Kidney (tissue), 14 donors: ENCODE data around the gene PLOD1. TPM values are rescaled to one million over a fixed set of nuclear protein-coding genes. Genes with fewer than 3 reads are reported as not detected.

Experiments used
- DNase-seq, 5 donors: peaks; one replicate each; pipeline ENCODE4 v3.0.0-alpha.2; 2013 to 2020
- FAIRE-seq: peaks from 2 replicates; lab custom pipeline; 2012; peaks lifted over from hg19 to GRCh38; lab: Jason Lieb, UNC
- H3K27ac ChIP-seq, 2 donors: one replicate each; pipeline ENCODE4 v1.7.0; 2013; ENCODE audit warnings: low read depth in 2 of 2, low read length in 2 of 2, inconsistent platforms in 1 of 2
- H3K27me3 ChIP-seq: one replicate; pipeline ENCODE4 v1.7.1; 2013; ENCODE audit warnings: low read length, inconsistent platforms; ENCODE audit not compliant: control insufficient read depth, insufficient read depth
- H3K36me3 ChIP-seq, 3 donors: one replicate each; pipeline versions ENCODE4 v1.7.0 to v1.7.1; 2013; ENCODE audit warnings: low read length in 3 of 3, control low read depth in 1 of 3, inconsistent platforms in 1 of 3; ENCODE audit not compliant: insufficient read depth in 3 of 3, control insufficient read depth in 2 of 3
- H3K4me1 ChIP-seq, 3 donors: one replicate each; pipeline versions ENCODE4 v1.7.0 to v1.7.1; 2013; ENCODE audit warnings: low read length in 3 of 3, inconsistent platforms in 1 of 3, low read depth in 1 of 3; ENCODE audit not compliant: control insufficient read depth in 2 of 3, insufficient read depth in 2 of 3
- H3K4me3 ChIP-seq, 3 donors: one replicate each; pipeline versions ENCODE4 v1.7.0 to v1.8.1; 2013; ENCODE audit warnings: low read length in 3 of 3, control low read depth in 1 of 3, inconsistent platforms in 1 of 3
- H3K9ac ChIP-seq, 3 donors: one replicate each; pipeline versions ENCODE4 v1.7.0 to v1.7.1; 2013; ENCODE audit warnings: low read length in 3 of 3, control low read depth in 1 of 3, inconsistent platforms in 1 of 3
- H3K9me3 ChIP-seq, 3 donors: one replicate each; pipeline versions ENCODE4 v1.7.0 to v1.7.1; 2013; ENCODE audit warnings: low read length in 3 of 3, control low read depth in 1 of 3, inconsistent platforms in 1 of 3; ENCODE audit not compliant: control insufficient read depth in 2 of 3, insufficient read depth in 1 of 3
- CTCF ChIP-seq: IDR thresholded peaks from 3 replicates; pipeline ENCODE4 v1.5.1; 2012; ENCODE audit warnings: mild to moderate bottlenecking, moderate library complexity, borderline replicate concordance; ENCODE audit not compliant: insufficient read depth; ENCODE audit errors: extremely low read depth
- intact Hi-C: fragments of 100-400 bp; cut with DNase I; formaldehyde crosslinking; loops from one replicate; pipeline ENCODE4 v1.11.1; 2022
- polyA plus RNA-seq: library from polyadenylated mRNA; stranded (reverse); fragments of 350-450 nt; fragmentation: Illumina TruSeq; extraction: RNeasy Lipid Tissue Mini Kit (QIAGEN cat#74804); gene quantifications from one replicate; pipeline ENCODE4 v1.2.3, GENCODE V29; 2014; ENCODE audit warnings: low read depth, low replicate concordance; ENCODE audit not compliant: insufficient read depth
- total RNA-seq: library from RNA; stranded (reverse); fragmentation: NEBNext Ultra II Directional; extraction: Animal tissue kit (Norgen Biotek cat#: 25700); gene quantifications from one replicate; pipeline ENCODE4 v1.2.1, GENCODE V29; 2021
- donor health status: control.
- donor health status: control.
- donor health status: control.
- donor health status: control.
- donor health status: control.
- donor health status: DM: yes; HTN: yes; CAD: no.
- donor health status: Normal renal cell carcinoma (clear cell type).

PLOD1 gene
- total and polyA plus RNA-seq, 2 donors from 2014 or later, result 58.8 to 103 TPM

- Histone ChIP-seq H3K36me3 (peaks cover 0 to 22% (median 12%) of the 10 kb centered on the region in 3 donors), H3K9ac (no peak overlapping the region), H3K4me1 (peaks cover 0 to 3% (median 0%) of the 10 kb centered on the region in 3 donors), H3K9me3 (no peaks in the 10 kb centered on the region), H3K27me3 (no peaks in the 10 kb centered on the region), H3K4me3 (no peak overlapping the region), H3K27ac (no peak overlapping the region)
- FAIRE-seq (no peak), DNase-seq (no peak)
- intact Hi-C loops, result no loop called here
- TF ChIP-seq CTCF, result no peak
Measured at GRCh38 chr1:12015499-12015898, 81.0 kb downstream of the PLOD1 start.

GRCh38 chr1:12016182-12016581 lies 81.7 kb downstream of the PLOD1 start:
- DNase-seq (peak in 1 of 5 donors; percentile 7), FAIRE-seq (no peak)
- peaks cover 0 to 15% (median 12%) of the 10 kb centered on the region in 3 donors for H3K36me3 ChIP-seq
- H3K9me3 ChIP-seq, result no peaks in the 10 kb centered on the region
- no peak overlapping the region for H3K27ac ChIP-seq
- no peak for TF ChIP-seq CTCF
- no peak overlapping the region for H3K4me3 ChIP-seq
- peaks cover 0 to 3% (median 0%) of the 10 kb centered on the region in 3 donors for H3K4me1 ChIP-seq
- intact Hi-C loops, result no loop called here
- H3K27me3 ChIP-seq, result no peaks in the 10 kb centered on the region
- no peak overlapping the region for H3K9ac ChIP-seq

GRCh38 chr1:12019858-12020509 lies 85.5 kb downstream of the PLOD1 start:
- peak overlapping the region; percentile 42 to 81 (median 56) for H3K9ac ChIP-seq
- no peaks in the 10 kb centered on the region for H3K36me3 ChIP-seq
- DNase-seq, result peak in 3 of 5 donors; percentile 35 to 43 (median 36)
- H3K9me3 ChIP-seq, result no peaks in the 10 kb centered on the region
- peak overlapping the region; percentile 57 to 63 for H3K27ac ChIP-seq
- peak overlapping the region; percentile 53 to 78 (median 56) for H3K4me3 ChIP-seq
- intact Hi-C loops, result no loop called here
- no peak for TF ChIP-seq CTCF
- H3K27me3 ChIP-seq, result no peaks in the 10 kb centered on the region
- FAIRE-seq, result no peak
- H3K4me1 ChIP-seq, result no peaks in the 10 kb centered on the region
